Activated CD4-positive, alpha-beta T cell treated with anti-CD3 and anti-CD28 coated beads for 1 hour (primary cell): ENCODE results near the gene KIAA1217.
"Not testable (repeated sequence)": the region's sequence is repeated elsewhere in the genome, so short reads cannot be mapped to it uniquely, and the experiment has no call there.

ENCODE experiments used
- DNase-seq: peaks from one replicate; pipeline ENCODE4 v3.0.0-alpha.2; 2020

Gene KIAA1217

GRCh38 chr10:24343686-24344085, 134.7 kb downstream of the KIAA1217 start:
- DNase-seq, result no peak

GRCh38 chr10:24344279-24344678, 135.3 kb downstream of the KIAA1217 start:
- DNase-seq, result no peak

- DNase-seq, result no peak
Observed at GRCh38 chr10:24344695-24345463, 135.9 kb downstream of the KIAA1217 start.

GRCh38 chr10:24346877-24347519, 138.1 kb downstream of the KIAA1217 start:
- DNase-seq, result no peak

DNA sequence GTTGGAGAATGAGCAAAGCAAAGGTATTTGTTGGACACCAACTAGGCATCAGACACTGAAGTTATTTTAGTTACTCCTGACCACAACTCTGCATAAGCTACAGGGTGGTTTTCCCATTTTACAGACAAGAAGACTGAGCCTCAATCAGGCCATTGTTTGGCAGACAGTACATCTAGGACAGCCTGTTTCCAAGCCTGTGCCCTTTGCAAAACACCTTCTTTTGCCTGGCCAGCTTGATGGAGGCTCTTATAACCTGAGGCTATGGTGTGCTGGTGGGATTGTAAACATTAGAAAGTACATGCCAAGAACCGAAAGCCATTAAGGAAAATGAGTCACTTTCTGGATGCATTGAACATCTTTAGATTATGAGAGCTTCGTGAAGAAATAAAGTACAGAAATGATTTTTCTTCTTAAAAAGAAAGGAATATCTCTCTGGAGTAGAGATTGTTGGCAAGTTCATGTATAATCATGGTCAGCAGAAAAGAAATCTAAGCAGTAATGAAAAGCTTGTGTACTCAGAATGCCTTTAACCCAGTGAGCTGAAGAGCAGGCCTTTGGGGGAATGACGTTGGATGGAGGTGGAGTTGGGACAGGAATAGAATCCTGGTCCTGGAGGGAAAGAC, 140.6 kb downstream of the KIAA1217 start:
- DNase-seq, result no peak

DNA sequence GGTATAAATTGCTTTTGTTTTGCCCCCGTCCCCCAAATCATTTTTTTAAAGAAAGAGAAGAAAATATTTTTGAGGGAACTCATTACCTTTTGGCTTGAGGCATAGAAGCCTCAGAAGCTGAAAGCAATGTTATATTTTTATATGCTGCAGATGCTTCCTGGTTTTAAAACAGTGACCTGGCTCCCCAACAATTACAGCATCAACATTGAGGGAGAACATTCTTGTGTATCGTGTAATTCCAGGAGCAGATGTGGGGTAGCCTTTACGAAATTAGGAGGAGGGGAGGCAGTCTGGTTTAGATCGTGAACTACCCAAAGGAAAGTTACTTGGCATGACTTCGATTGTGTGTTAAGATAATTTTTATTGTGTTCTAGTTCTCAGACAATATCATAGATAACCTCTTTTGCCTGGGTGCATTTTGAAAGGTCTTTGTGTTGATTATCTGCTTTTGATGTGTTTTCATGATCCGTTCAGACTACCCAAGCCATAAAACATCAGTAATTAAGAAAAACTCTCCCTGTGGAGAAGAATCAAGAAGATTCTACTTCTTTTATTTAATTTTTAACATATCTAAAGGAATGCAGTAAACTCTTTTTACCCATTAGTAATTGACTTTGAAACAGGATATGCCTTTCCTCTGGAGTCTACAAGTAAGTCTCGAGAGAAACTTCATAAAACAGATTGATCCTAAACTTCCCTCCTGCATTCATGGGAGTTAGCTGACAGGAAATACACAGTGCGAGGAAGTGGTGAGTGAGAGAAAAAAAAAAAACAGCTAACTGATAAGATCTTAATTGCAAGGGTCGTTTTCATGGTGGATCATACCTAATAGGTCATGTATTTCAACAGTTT, 141.4 kb downstream of the KIAA1217 start:
- no peak for DNase-seq

GRCh38 chr10:24350922-24351225, 141.9 kb downstream of the KIAA1217 start:
- not testable (repeated sequence) for DNase-seq

GRCh38 chr10:24351961-24352360, 143.0 kb downstream of the KIAA1217 start:
- DNase-seq, result no peak

GRCh38 chr10:24352399-24352798, 143.5 kb downstream of the KIAA1217 start:
- DNase-seq, result no peak

GRCh38 chr10:24353319-24353718, 144.4 kb downstream of the KIAA1217 start:
- DNase-seq, result no peak

GRCh38 chr10:24355056-24355688, 146.2 kb downstream of the KIAA1217 start:
- DNase-seq, result no peak

DNA sequence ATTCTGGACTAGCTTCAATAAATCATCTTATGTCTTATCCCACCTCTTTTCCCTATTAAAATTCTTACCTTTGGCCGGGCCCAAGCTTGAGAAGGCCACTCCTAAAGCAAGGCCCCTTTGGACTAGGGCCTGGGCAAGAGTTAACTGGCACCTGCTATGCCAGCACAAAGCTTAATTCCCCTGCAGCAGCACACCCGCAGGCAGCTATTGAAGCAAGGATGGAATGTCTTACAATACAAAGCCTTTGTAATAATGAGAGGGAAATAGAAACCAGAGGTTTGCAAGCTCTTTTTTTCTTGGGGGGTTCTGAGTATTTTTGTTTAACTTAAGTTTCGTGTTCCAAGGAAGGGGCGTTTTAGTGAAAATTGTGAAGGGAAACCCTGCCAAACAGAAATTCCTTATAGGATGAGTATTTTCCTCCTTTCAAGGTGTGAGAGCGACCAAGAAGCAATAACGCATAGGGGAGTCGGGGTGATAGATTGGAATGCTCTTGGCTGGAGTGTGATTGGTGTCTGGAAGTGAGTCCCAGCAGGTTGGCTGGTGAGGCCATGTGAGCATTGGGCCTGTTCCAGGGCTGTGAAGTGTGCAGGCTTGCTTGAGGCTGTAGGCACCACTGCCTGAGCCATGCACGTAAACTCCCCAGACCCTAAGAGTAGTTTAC, 148.5 kb downstream of the KIAA1217 start:
- no peak for DNase-seq

DNA sequence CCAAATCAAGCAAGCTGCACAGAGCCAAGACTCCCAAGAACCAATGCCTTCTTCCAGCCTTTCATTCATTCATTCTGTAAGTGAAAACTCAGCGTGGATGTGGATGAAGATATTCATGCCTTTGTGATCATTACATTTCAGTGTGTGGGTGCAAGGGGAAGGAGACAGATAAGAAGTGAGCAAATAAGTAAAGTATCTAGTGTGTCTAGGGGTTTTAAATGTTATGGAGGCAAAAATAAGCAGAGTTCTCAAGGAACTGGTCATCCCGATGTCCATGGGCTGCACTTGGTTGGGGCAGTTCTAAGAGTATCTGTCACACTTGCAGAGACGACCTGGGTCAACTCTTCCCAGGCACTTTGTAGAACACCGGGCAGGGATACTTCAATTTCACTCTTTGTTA, 149.1 kb downstream of the KIAA1217 start:
- DNase-seq, result no peak

- DNase-seq, result no peak
Observed at GRCh38 chr10:24360282-24361127, 151.6 kb downstream of the KIAA1217 start.

- no peak for DNase-seq
Observed at GRCh38 chr10:24363070-24363469, 154.1 kb downstream of the KIAA1217 start.

- DNase-seq, result no peak
Observed at GRCh38 chr10:24367688-24368087, 158.8 kb downstream of the KIAA1217 start.

DNA sequence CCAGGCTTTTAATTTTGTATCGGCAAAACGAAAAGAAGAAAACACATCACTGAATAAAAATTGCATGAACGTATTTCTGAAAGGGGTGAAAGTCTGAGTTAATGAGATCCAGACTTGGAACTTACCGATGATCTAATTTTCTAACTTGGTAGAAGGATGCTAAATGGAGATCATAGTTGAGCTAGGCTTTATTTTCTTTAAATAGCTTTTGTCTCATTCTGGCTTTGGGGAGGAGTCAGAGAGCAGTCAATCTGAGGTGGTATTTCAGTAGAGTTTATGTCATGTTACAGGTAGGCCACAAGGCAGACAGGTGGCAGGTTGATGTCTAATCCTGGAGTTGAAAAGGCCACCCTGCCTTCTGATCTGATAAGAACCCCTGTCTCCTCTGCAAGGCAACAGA, 161.9 kb downstream of the KIAA1217 start:
- DNase-seq, result no peak

- no peak for DNase-seq
Observed at GRCh38 chr10:24371396-24371795, 162.5 kb downstream of the KIAA1217 start.

GRCh38 chr10:24374134-24374915, 165.4 kb downstream of the KIAA1217 start:
- no peak for DNase-seq

GRCh38 chr10:24375510-24375909, 166.6 kb downstream of the KIAA1217 start:
- no peak for DNase-seq
